Omental fat pad (tissue), 4 donors: ENCODE measurements around the gene RORC. TPM values are rescaled to one million over a fixed set of nuclear protein-coding genes. Genes with fewer than 3 reads are reported as not detected.

Source experiments
- ATAC-seq: fragments of 150-250 bp; one replicate; pipeline ENCODE4 v1.9.1; 2016; ENCODE audit warnings: mild to moderate bottlenecking, moderate library complexity; ENCODE audit not compliant: low FRiP score
- DNase-seq: peaks from one replicate; pipeline ENCODE4 v3.0.0-alpha.2; 2019; ENCODE audit warnings: low spot score
- CTCF ChIP-seq, 3 donors: fragments of 450-650 bp; IDR thresholded peaks; one replicate each; pipeline ENCODE4 v1.5.1; 2016 to 2017; ENCODE audit warnings: antibody characterized with exemption in 3 of 3, mild to moderate bottlenecking in 3 of 3, moderate library complexity in 2 of 3
- total RNA-seq, 4 donors: library from RNA; depleted of rRNA; stranded (reverse); fragments of >200 nt; gene quantifications; one replicate each; pipeline ENCODE4 v1.1.0, GENCODE V29; 2016

RORC gene
- total RNA-seq, 4 donors from 2014 or later = 2.0 to 16.0 (median 5.8) TPM; not detected in 1

- ATAC-seq (no peak), DNase-seq (no peak)
- TF ChIP-seq CTCF (IDR thresholded peaks at IDR 0.05) = no peak
Measured at GRCh38 chr1:151828921-151829320, 2.7 kb downstream of the RORC start.

- ATAC-seq (no peak), DNase-seq (no peak)
- TF ChIP-seq CTCF (IDR thresholded peaks at IDR 0.05) = no peak
Measured at GRCh38 chr1:151827853-151828252, 3.7 kb downstream of the RORC start.

GRCh38 chr1:151825751-151826660 is 5.6 kb downstream of the RORC start:
- no peak for DNase-seq
- no peak for ATAC-seq
- TF ChIP-seq CTCF (IDR thresholded peaks at IDR 0.05) = no peak

- ATAC-seq = no peak
Measured at GRCh38 chr1:151825204-151825603, 6.4 kb downstream of the RORC start.

GRCh38 chr1:151823175-151823574 is 8.4 kb downstream of the RORC start:
- ATAC-seq (no peak), DNase-seq (no peak)
- TF ChIP-seq CTCF (IDR thresholded peaks at IDR 0.05) = no peak

More at GRCh38 chr1:151825204-151825603, 6.4 kb downstream of the RORC start:
- TF ChIP-seq CTCF (IDR thresholded peaks at IDR 0.05) = no peak
- DNase-seq = no peak

- TF ChIP-seq CTCF (IDR thresholded peaks at IDR 0.05) = no peak
- ATAC-seq (no peak), DNase-seq (no peak)
Measured at GRCh38 chr1:151822404-151822803, 9.2 kb downstream of the RORC start.

- ATAC-seq = no peak
Measured at GRCh38 chr1:151820940-151821339, 10.7 kb downstream of the RORC start.

More at GRCh38 chr1:151820940-151821339, 10.7 kb downstream of the RORC start:
- DNase-seq = no peak
- TF ChIP-seq CTCF (IDR thresholded peaks at IDR 0.05) = no peak
